Liver (tissue), 9 donors: ENCODE data around the gene IMMT. TPM values are rescaled to one million over a fixed set of nuclear protein-coding genes. Genes with fewer than 3 reads are reported as not detected.

ENCODE experiments used
- DNase-seq: peaks from one replicate; pipeline ENCODE4 v3.0.0-alpha.2; 2017; ENCODE audit warnings: low spot score
- H3K27ac ChIP-seq, 2 donors: one replicate each; pipeline ENCODE4 v1.7.0; 2013; ENCODE audit warnings: inconsistent platforms in 2 of 2, low read length in 2 of 2, control low read depth in 1 of 2, low read depth in 1 of 2, mild to moderate bottlenecking in 1 of 2
- H3K27me3 ChIP-seq, 4 donors: one replicate each; pipeline versions ENCODE4 v1.6.1 to v1.7.0; 2013; ENCODE audit warnings: low read length in 3 of 4, inconsistent platforms in 1 of 4, mild to moderate bottlenecking in 1 of 4, moderate library complexity in 1 of 4; ENCODE audit not compliant: control insufficient read depth in 4 of 4, insufficient read depth in 4 of 4
- H3K36me3 ChIP-seq, 4 donors: one replicate each; pipeline versions ENCODE4 v1.6.1 to v1.7.0; 2013; ENCODE audit warnings: low read length in 3 of 4, mild to moderate bottlenecking in 3 of 4, low read depth in 1 of 4, moderate library complexity in 1 of 4; ENCODE audit not compliant: control insufficient read depth in 4 of 4, insufficient read depth in 3 of 4
- H3K4me1 ChIP-seq, 4 donors: one replicate each; pipeline versions ENCODE4 v1.6.1 to v1.7.0; 2013; ENCODE audit warnings: low read length in 3 of 4, mild to moderate bottlenecking in 3 of 4, moderate library complexity in 1 of 4; ENCODE audit not compliant: control insufficient read depth in 4 of 4, insufficient read depth in 4 of 4
- H3K4me3 ChIP-seq, 3 donors: one replicate each; pipeline versions ENCODE4 v1.6.1 to v1.7.0; 2013; ENCODE audit warnings: low read length in 3 of 3, control low read depth in 1 of 3, low read depth in 1 of 3, mild to moderate bottlenecking in 1 of 3
- H3K9ac ChIP-seq, 2 donors: one replicate each; pipeline ENCODE4 v1.7.0; 2013; ENCODE audit warnings: low read length in 2 of 2, mild to moderate bottlenecking in 2 of 2, moderate library complexity in 2 of 2, control low read depth in 1 of 2, low read depth in 1 of 2
- H3K9me3 ChIP-seq, 4 donors: one replicate each; pipeline versions ENCODE4 v1.6.1 to v1.7.0; 2013; ENCODE audit warnings: low read length in 3 of 4; ENCODE audit not compliant: control insufficient read depth in 4 of 4
- EGR1 ChIP-seq, 2 donors: IDR thresholded peaks; 2 replicates each; pipeline ENCODE4 v1.6.1; 2016 to 2018; ENCODE audit warnings: antibody characterized with exemption in 2 of 2, low read depth in 2 of 2
- FOXA1 ChIP-seq: IDR thresholded peaks from 2 replicates; pipeline ENCODE4 v1.6.1; 2016; ENCODE audit warnings: antibody characterized with exemption
- FOXA2 ChIP-seq: IDR thresholded peaks from 2 replicates; pipeline ENCODE4 v1.6.1; 2016; ENCODE audit warnings: antibody characterized with exemption
- GABPA ChIP-seq, 2 donors: IDR thresholded peaks in 1 of 2; conservative IDR thresholded peaks in 1 of 2; 2 replicates each; pipeline ENCODE4 v1.6.1; 2016; ENCODE audit warnings: antibody characterized with exemption in 2 of 2, mild to moderate bottlenecking in 1 of 2, moderate library complexity in 1 of 2
- HNF4A ChIP-seq, 2 donors: conservative IDR thresholded peaks; 2 replicates each; pipeline ENCODE4 v1.6.1; 2016; ENCODE audit warnings: antibody characterized with exemption in 2 of 2, mild to moderate bottlenecking in 2 of 2
- HNF4G ChIP-seq: IDR thresholded peaks from 2 replicates; pipeline ENCODE4 v1.6.1; 2016; ENCODE audit warnings: antibody characterized with exemption
- JUND ChIP-seq, 2 donors: IDR thresholded peaks; 2 replicates each; pipeline ENCODE4 v1.6.1; 2016; ENCODE audit warnings: antibody characterized with exemption in 2 of 2
- NR2F2 ChIP-seq: IDR thresholded peaks from 2 replicates; pipeline ENCODE4 v1.6.1; 2016; ENCODE audit warnings: antibody characterized with exemption
- RAD21 ChIP-seq, 2 donors: IDR thresholded peaks; 2 replicates each; pipeline ENCODE4 v1.6.1; 2016; ENCODE audit warnings: antibody characterized with exemption in 2 of 2, mild to moderate bottlenecking in 2 of 2
- RXRA ChIP-seq, 2 donors: IDR thresholded peaks; 2 replicates each; pipeline ENCODE4 v1.6.1; 2017 to 2018; ENCODE audit warnings: antibody characterized with exemption in 2 of 2, mild to moderate bottlenecking in 1 of 2
- SP1 ChIP-seq: IDR thresholded peaks from 2 replicates; pipeline ENCODE4 v1.6.1; 2018; ENCODE audit warnings: antibody characterized with exemption, mild to moderate bottlenecking
- YY1 ChIP-seq: IDR thresholded peaks from 2 replicates; pipeline ENCODE4 v1.6.1; 2016; ENCODE audit warnings: antibody characterized with exemption, mild to moderate bottlenecking
- WGBS: extraction: QIAGEN DNeasy Blood & Tissue Kit; methylation state at CpG from one replicate; pipeline ENCODE4 v1.1.7; 2013; 5-methylcytosine and 5-hydroxymethylcytosine counted together
- polyA plus RNA-seq, 2 donors: library from polyadenylated mRNA; stranded (reverse) in 1 of 2; unstranded in 1 of 2; fragments of 200-250 nt in 1 of 2; fragments of >200 nt in 1 of 2; fragmentation: Nextera tagmentation in 1 of 2; extraction: Ambion mirVana in 1 of 2; gene quantifications; one replicate each; pipeline versions ENCODE4 v1.2.1 to v1.2.3, GENCODE V29; 2013 to 2015
- total RNA-seq, 2 donors: library from RNA; depleted of rRNA; stranded (reverse); fragments of >200 nt; gene quantifications; one replicate each; pipeline ENCODE4 v1.2.3, GENCODE V29; 2014
- TF ChIP-seq, protein P1 (sequence below): IDR thresholded peaks from 2 replicates; pipeline ENCODE4 v1.6.1; 2016; ENCODE audit warnings: antibody characterized with exemption
- TF ChIP-seq, protein P2 (sequence below): IDR thresholded peaks from 2 replicates; pipeline ENCODE4 v1.6.1; 2016; ENCODE audit warnings: antibody characterized with exemption
- TF ChIP-seq, protein P3 (sequence below): fragments of 150-350 bp; IDR thresholded peaks from 2 replicates; pipeline ENCODE4 v1.5.1; 2017; ENCODE audit warnings: improper control_type of control experiment, low read depth, low read length; ENCODE audit not compliant: missing input control
- TF ChIP-seq, protein P4 (sequence below): IDR thresholded peaks from 2 replicates; pipeline ENCODE4 v1.6.1; 2016; ENCODE audit warnings: antibody characterized with exemption
- TF ChIP-seq, protein P5 (sequence below): IDR thresholded peaks from 2 replicates; pipeline ENCODE4 v1.6.1; 2016; ENCODE audit warnings: antibody characterized with exemption, mild to moderate bottlenecking
- donor health status: healthy.
- donor health status: healthy.
- donor health status: healthy.
- donor health status: healthy.
- donor health status: healthy.

Gene IMMT
- total and polyA plus RNA-seq, 4 donors: 38.3 to 49.1 (median 46.9) TPM

DNA sequence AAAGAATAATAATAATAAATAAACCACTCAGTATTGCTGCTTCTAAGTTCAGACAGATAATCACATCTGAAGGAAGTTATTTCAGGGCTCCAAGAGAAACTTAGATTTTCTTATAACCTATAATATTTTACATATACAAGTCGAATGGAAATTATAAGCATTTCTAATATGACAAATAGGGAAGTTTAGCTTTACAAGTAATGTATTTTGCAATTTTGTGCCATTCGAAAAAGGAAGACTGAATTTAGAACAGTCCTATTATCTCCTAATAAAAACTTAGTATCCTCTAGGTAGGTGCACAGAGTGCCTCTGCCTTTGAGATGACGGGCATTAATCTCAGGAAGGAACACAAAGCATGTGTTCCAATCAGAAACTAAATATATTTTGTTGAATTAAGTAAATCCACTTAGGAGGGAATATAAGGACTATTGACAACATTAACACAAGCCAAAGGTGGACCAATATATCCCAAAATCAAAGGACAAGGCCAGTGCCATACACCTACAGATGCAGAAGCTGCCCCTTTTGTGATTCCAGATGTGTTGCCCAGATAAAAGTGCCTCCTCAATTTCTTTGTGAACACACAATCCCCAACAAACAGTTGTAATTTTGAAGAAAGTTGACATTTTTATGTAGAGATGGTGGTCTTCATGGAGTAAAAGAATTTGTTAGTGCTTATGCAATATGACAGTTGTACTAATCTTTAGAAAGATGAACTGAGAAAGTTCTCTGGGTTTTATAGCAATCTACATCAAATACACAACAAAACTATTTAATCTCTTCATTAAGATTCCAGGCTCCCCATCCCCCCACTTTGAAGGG, 52.6 kb downstream of the IMMT start:
- 61% methylated on average over 3 of the region's 3 CpGs for WGBS
- H3K27ac ChIP-seq: no peak overlapping the region
- H3K36me3 ChIP-seq: peaks cover 11 to 77% (median 68%) of the 10 kb centered on the region in 4 donors
- TF ChIP-seq, protein P1, sequence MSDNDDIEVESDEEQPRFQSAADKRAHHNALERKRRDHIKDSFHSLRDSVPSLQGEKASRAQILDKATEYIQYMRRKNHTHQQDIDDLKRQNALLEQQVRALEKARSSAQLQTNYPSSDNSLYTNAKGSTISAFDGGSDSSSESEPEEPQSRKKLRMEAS: no peak
- no peak for TF ChIP-seq HNF4G
- no peaks in the 10 kb centered on the region for H3K27me3 ChIP-seq
- no peak overlapping the region for H3K4me3 ChIP-seq
- H3K4me1 ChIP-seq: no peaks in the 10 kb centered on the region
- DNase-seq: no peak
- no peak overlapping the region for H3K9ac ChIP-seq
- H3K9me3 ChIP-seq: no peaks in the 10 kb centered on the region

DNA sequence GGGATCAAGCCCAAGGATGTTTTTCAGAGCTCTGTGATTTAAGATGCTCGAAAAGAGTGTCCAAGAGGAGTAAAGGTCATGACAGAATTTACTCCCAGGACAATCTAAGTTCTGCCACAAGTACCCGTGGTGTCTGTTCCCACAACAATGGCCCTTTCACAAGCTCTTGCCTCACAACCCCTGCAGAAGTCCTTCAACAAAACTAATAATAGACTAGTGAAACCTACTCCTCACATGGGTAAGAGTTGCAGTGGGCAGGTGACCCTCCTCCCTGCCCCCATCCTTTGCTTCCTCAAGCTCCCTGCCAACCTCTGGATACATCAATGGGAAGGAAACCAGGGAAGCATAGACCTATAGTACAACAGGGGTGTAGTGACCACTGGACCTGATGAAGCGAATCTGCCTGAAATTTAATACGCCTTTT, 54.3 kb downstream of the IMMT start:
- 88% methylated on average over 4 of the region's 4 CpGs for WGBS
- H3K27ac ChIP-seq: no peak overlapping the region
- no peaks in the 10 kb centered on the region for H3K27me3 ChIP-seq
- no peaks in the 10 kb centered on the region for H3K9me3 ChIP-seq
- DNase-seq: no peak
- no peak for TF ChIP-seq FOXA1
- TF ChIP-seq, protein P2, sequence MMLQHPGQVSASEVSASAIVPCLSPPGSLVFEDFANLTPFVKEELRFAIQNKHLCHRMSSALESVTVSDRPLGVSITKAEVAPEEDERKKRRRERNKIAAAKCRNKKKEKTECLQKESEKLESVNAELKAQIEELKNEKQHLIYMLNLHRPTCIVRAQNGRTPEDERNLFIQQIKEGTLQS: no peak
- TF ChIP-seq HNF4G: no peak
- no peak for TF ChIP-seq SP1
- no peak for TF ChIP-seq RXRA (IDR thresholded peaks at IDR 0.05)
- TF ChIP-seq, protein P3, sequence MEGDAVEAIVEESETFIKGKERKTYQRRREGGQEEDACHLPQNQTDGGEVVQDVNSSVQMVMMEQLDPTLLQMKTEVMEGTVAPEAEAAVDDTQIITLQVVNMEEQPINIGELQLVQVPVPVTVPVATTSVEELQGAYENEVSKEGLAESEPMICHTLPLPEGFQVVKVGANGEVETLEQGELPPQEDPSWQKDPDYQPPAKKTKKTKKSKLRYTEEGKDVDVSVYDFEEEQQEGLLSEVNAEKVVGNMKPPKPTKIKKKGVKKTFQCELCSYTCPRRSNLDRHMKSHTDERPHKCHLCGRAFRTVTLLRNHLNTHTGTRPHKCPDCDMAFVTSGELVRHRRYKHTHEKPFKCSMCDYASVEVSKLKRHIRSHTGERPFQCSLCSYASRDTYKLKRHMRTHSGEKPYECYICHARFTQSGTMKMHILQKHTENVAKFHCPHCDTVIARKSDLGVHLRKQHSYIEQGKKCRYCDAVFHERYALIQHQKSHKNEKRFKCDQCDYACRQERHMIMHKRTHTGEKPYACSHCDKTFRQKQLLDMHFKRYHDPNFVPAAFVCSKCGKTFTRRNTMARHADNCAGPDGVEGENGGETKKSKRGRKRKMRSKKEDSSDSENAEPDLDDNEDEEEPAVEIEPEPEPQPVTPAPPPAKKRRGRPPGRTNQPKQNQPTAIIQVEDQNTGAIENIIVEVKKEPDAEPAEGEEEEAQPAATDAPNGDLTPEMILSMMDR: no peak
- TF ChIP-seq, protein P1: no peak
- no peak for TF ChIP-seq RAD21 (IDR thresholded peaks at IDR 0.05)
- TF ChIP-seq FOXA2: no peak
- no peak for TF ChIP-seq EGR1 (IDR thresholded peaks at IDR 0.05; ENCODE audit: low read depth in 2 of 2)
- TF ChIP-seq, protein P4, sequence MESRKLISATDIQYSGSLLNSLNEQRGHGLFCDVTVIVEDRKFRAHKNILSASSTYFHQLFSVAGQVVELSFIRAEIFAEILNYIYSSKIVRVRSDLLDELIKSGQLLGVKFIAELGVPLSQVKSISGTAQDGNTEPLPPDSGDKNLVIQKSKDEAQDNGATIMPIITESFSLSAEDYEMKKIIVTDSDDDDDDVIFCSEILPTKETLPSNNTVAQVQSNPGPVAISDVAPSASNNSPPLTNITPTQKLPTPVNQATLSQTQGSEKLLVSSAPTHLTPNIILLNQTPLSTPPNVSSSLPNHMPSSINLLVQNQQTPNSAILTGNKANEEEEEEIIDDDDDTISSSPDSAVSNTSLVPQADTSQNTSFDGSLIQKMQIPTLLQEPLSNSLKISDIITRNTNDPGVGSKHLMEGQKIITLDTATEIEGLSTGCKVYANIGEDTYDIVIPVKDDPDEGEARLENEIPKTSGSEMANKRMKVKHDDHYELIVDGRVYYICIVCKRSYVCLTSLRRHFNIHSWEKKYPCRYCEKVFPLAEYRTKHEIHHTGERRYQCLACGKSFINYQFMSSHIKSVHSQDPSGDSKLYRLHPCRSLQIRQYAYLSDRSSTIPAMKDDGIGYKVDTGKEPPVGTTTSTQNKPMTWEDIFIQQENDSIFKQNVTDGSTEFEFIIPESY: no peak
- TF ChIP-seq, protein P5, sequence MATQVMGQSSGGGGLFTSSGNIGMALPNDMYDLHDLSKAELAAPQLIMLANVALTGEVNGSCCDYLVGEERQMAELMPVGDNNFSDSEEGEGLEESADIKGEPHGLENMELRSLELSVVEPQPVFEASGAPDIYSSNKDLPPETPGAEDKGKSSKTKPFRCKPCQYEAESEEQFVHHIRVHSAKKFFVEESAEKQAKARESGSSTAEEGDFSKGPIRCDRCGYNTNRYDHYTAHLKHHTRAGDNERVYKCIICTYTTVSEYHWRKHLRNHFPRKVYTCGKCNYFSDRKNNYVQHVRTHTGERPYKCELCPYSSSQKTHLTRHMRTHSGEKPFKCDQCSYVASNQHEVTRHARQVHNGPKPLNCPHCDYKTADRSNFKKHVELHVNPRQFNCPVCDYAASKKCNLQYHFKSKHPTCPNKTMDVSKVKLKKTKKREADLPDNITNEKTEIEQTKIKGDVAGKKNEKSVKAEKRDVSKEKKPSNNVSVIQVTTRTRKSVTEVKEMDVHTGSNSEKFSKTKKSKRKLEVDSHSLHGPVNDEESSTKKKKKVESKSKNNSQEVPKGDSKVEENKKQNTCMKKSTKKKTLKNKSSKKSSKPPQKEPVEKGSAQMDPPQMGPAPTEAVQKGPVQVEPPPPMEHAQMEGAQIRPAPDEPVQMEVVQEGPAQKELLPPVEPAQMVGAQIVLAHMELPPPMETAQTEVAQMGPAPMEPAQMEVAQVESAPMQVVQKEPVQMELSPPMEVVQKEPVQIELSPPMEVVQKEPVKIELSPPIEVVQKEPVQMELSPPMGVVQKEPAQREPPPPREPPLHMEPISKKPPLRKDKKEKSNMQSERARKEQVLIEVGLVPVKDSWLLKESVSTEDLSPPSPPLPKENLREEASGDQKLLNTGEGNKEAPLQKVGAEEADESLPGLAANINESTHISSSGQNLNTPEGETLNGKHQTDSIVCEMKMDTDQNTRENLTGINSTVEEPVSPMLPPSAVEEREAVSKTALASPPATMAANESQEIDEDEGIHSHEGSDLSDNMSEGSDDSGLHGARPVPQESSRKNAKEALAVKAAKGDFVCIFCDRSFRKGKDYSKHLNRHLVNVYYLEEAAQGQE: no peak
- TF ChIP-seq NR2F2: no peak
- TF ChIP-seq JUND (IDR thresholded peaks at IDR 0.05): no peak
- no peak for TF ChIP-seq GABPA (IDR thresholded peaks at IDR 0.05 in 1 of 2, conservative IDR thresholded peaks at IDR 0.05 in 1 of 2)
- no peak for TF ChIP-seq HNF4A (conservative IDR thresholded peaks at IDR 0.05)
- TF ChIP-seq YY1: no peak
- H3K9ac ChIP-seq: no peak overlapping the region
- no peaks in the 10 kb centered on the region for H3K4me1 ChIP-seq
- H3K4me3 ChIP-seq: no peak overlapping the region
- H3K36me3 ChIP-seq: peaks cover 14 to 84% (median 71%) of the 10 kb centered on the region in 4 donors
